NCI-H2227 (cell line): Measurements from ENCODE around the gene CD34.

Experiments
- DNase-seq: peaks from one replicate; lab custom pipeline; 2025; ENCODE audit not compliant: unreplicated experiment; lab: John Stamatoyannopoulos, UW

The CD34 gene

DNA sequence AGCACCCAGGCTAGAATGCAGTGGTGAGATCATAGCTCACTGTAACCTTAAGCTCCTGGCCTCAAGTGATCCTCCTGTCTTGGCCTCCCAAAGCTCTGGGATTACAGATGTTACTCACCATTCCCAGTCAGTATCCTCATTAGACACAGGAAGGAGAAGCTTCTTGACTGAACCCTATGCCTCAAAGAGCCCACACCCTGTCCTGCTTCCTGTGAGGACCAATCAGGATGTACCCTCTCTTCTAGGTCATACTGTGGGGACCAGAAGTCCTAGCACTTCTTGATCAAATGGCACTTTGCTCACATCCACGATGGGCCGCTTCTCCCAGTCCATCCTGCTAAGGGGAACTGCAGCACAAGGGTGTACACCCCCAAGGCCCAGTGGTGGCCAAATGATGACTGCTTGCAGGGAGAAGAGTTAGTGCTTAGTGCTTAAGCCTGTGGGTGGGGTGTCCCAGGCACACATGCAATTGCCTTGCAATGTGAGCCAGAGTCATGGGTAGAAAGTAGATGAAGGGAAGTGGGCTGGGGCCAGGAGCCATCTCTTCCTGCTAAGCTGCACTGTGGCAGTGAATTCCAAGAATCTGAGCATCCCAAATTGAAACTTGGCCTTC, 9.8 kb downstream of the CD34 start:
- no peak for DNase-seq

DNA sequence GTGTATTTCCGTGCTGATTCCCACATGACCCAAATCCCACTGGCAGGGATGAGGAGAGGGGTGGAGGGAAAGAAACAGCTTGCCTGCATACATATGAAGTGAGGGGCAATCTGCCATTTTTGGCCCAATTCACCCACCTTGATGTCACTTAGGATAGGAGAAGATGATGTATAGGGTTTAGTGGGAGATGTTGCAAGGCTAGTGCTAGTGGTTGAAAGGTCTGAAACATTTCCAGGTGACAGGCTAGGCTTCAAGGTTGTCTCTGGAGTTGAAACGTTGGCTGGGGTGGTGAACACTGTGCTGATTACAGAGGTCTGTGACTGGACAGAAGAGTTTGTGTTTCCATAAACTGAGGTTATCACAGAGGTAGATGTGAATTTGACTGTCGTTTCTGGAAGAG, 12.1 kb downstream of the CD34 start:
- no peak for DNase-seq

DNA sequence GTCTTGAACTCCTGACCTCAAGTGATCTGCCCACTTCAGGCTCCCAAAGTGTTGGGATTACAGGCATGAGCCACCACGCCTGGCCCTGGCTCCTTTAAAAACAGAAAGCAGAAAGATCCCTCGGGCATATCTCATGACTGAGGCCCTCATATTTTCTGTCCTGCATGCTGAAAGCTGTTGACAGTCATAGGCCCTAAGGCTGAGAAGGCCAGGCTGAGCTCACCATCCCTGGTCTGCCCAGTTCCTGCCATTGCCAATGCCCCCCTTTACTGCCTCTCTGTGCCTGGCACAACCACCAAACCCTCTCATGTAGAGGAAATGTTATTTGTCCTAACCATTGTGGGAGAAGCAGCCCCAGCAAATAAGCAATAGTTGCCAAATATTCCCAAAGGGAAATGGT, 12.7 kb downstream of the CD34 start:
- DNase-seq, result no peak

DNA sequence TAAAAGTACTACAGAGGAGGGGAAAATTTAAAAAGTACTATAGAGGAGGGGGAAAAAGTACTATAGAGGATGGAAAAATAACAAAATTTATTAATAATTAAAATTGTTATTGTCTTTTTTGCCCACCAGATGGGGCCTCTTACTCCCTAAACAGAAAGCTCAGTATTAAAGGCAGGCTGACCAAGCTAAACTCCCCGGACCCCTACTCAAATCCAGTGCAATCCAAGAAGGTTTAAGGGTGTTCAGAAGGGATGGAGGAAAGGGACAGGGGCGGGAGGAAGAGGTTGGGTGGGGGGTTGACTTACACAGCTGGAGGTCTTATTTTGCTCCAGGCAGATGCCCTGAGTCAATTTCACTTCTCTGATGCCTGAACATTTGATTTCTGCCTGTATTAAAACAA, 13.7 kb downstream of the CD34 start:
- peak; percentile 17 for DNase-seq

DNA sequence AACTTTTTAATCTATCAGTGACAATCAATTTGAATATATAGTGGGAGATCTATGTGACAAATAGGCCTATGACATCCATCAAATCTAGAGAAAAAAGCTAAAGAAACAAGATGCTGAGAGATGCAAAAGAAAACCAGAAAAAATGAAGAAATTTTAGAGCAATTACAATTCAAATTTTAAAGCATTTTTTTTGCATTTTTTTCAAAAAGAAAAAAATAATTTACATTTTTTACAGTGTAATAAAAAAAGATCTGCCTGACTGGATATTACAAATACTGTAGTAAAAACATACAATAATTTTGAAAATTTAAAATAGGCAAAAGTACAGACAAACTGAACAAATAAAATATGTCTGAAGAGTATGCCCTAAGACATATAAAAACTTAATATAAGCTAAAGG, 14.4 kb downstream of the CD34 start:
- DNase-seq, result no peak

DNA sequence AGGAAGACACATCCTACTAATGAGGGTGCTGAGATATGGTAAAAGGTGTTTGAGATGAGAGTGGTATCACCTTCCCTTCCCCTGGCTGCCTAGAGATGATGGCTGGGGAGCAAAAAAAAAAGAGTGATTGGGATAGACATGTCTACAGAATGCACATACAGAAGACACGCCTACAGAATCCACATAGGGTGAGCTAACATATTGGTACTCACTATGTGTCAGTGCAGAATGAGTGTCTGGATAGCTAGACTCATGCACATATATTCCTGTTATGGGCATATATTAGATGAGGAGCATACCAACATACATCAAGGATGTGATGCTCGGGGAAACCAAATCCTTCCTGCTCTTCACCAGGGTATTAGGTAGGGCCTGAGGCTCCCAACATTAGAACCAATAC, 16.2 kb downstream of the CD34 start:
- DNase-seq, result no peak

DNA sequence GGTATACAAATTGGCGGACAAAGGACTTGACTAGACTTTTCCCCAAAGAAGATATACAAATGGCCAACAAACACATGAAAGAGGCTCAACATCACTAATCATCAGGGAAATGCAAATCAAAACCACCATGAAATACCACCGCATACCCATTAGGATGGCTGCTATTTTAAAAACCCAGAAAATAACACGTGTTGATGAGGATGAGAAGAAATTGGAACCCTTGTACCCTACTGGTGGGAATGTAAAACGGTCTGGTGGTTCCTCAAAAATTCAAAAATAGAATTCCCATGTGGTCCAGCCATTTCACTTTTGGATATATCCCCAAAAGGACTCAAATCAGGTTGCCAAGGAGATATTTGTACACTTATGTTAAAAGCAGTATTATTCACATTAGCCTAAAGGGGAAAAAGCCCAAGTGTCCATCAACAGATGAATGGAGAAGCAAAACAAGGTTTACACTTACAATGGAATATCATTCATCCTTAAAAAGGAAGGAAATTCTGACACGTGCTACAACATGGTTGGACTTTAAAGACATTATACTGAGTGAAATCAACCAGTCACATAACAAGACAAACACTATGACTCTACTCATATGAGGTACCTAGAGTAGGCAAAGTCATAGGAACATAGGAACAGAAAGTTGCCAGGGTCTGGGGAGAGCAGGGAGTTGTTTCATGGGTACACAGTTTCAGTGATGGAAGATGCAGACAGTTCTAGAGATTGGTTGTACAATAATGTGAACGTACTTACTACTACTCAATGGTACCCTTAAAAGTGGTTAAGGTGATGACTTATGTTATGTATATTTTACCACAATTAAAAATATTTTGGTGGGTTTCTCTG, 17.0 kb downstream of the CD34 start:
- no peak for DNase-seq

DNA sequence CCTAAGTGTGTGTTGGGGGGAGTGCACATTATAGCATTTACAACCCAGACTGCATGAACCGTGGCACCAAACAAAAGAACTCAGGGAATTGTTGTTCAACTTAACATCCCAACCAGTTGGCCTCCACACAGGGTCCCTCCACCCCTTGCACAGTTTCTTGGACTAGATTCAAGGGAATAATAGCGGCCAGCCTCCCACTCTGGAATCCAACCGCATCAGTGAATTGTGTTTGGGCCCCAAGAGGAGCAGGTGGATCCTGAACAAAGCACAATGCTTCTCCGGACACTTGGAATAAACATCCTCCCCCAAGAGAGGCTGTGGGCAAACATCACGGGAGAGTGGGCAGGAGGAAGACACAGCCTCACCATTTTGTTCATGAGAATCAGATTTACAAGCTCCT, 18.2 kb downstream of the CD34 start:
- no peak for DNase-seq

DNA sequence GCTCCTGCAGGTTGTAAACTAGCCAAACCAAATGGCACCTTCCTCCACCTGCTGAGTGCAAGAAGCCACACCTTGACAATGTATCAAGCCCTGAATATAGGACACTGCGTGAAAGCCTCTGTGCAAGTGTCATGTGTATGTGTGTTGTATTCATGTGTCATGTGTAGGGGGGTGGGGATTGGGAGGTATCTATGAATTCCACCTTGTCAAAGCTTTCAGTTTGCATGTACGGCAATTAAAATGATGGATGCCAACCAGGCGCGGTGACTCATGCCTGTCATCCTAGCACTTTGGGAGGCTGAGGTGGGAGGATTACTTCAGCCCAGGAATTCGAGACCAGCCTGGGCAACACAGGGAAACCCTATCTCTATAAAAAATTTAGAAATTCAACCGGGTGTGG, 19.8 kb downstream of the CD34 start:
- no peak for DNase-seq

DNA sequence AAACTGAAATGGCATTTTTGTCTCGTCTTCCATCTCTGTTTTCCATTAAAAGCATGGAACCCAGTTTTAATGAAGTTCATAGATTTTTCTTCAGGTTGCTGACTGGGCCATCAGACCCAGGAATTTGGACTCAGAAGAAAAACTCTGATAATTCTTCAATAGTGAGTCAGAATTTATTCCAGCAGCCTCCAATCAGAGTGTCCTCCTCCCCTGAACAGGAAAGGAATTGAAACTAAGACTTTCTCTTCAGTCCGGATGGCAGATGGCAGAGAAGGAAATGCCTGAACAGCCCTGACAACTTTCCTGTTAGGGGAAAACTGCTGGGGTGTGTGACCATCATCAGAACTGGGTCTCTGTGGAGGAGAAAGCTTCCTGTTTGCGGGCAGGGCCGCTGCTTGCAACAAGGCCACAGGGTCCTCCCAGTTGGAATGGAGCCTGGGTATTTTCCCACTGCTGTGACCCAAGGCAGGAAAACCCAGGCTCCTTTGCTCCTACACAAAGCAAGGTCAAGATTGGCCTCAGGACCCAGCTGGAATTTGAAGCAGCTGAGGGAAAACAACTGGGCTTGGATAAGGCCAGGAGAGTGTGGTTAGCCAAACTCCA, 20.7 kb downstream of the CD34 start:
- no peak for DNase-seq

DNA sequence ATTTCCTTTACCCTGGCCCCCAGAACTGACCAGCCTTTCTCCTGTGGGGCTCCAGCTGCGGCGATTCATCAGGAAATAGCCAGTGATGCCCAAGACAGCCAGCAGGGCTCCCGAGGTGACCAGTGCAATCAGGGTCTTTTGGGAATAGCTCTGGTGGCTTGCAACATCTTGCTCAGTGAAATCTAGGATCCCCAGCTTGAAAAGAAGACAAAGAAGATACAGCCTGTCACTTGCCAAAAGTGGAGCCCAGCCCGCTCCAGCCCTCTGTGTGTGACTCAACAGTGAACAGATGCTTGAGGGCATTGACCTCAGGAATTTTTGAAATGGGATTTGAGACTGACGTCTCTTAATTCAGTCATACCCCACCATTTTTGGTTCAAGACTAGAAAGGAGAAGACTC, 22.3 kb downstream of the CD34 start:
- no peak for DNase-seq

DNA sequence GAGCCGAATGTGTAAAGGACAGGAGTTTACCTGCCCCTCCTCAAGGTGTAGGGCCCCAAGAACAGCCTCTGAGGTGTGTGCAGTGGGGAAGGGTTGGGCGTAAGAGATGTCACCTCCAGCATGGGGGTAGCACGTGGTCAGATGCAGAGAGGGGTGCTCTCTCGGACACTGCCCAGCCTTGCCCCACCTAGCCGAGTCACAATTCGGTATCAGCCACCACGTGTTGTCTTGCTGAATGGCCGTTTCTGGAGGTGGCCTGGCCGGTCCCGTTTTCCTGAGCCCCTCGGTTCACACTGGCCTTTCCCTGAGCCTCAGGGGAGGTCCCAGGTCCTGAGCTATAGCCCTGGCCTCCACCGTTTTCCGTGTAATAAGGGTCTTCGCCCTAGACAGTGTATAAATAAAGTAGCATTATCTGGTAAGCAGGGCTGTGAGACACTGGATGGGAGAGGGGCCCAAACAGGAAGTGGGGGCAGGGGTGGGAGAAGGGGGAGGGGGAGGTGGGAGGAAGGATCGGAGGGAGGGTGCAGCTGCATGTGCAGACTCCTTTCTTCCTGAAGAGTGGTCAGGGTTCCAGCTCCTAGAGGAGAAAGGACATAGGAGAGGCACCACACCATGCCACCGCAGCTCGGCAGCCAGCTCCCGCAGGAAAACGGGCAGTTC, 23.3 kb downstream of the CD34 start:
- DNase-seq, result no peak

DNA sequence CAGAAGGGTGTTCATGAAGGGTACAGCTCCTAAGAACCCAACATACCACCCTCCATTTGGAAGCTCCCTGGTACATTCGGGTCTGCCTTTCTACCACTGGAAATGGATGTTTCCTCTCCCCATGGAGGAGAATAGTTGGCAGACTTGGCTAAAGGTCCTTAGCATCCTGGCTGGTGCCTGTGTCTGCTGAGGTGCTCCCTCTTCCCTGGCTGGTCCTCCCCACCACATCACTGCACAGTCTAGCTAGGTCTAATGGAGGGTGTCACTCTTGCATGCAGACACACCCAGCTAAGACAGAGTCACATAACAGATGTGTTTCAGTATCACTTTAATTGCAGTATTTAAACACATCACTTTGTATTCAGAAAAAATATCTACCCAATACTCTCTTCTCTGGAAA, 24.7 kb downstream of the CD34 start:
- no peak for DNase-seq

DNA sequence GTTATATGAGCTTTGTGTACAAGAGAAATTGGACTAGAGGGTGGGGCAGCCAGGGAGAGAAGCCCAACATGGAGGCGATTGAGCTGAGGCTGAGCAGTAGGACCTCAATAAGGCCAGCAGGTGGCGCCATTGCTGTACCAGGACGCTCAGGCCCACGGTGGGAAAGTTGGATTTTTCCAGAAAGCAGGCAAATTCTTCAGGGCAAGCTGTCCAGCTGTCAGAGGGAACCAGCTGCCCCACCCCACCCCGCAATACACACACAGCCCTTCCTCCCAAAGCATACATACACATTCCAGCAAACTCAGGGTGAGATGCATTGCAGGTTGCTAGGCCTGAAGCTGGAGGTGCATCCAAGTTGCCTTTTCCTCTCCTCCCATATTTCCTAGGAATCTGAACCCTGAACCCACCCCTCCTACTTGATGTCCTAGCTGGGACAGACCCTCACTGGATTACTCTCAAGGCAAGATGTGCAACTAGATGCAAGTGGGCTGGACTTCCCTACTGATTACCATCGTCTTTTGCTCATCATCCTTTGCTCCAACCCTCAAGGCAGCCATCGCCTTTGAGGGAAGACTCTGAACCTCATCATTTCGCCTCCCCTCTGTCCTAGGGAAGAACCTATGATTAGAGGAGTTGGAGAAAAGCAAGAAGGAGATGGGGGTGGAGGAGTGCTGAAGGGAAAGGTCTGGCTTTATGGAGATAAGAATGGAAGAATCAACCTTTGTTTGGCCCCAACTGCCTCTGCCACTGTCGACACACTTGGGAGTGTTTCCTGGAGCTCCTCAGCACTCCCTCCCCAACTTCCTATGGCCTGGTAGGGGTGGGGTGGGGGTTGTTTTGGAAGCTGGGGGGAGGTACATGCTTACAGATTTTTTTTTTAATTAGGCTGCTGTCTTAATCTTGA, 25.5 kb downstream of the CD34 start:
- peak; percentile 89 for DNase-seq

DNA sequence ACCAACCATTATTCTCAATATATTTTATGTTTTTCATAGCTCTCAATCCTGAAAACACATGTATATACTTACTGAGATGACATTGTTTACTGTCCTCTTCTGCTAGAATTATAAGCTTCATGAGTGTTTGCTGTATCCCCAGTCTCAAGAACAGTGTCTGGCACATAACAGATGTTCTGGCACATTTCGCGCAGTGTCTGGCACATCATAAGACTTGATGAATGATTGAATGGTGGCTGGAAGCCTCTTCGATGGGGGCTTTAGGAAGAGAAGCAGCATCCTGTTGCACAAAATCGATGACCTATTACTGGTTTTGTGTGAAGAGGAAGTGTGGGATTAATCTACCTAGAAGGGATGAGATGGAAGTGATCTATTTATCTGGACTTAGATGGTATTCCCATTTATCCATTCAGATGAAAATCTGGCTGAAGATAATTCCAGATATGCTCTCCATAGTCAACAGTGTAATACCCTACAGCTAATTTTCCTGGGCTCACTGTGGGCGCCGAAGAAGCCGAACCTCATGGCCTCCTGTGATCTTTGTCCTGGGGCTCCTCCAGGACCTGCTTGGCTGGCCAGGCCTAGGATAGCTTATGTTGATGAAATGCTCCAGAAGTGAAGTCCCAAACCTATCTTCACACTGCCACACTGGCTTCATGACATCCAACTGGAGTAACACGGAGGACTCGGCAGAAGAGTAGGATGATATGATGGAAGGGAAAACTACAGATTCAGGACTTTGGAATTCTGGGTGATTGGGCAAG, 26.5 kb downstream of the CD34 start:
- no peak for DNase-seq

DNA sequence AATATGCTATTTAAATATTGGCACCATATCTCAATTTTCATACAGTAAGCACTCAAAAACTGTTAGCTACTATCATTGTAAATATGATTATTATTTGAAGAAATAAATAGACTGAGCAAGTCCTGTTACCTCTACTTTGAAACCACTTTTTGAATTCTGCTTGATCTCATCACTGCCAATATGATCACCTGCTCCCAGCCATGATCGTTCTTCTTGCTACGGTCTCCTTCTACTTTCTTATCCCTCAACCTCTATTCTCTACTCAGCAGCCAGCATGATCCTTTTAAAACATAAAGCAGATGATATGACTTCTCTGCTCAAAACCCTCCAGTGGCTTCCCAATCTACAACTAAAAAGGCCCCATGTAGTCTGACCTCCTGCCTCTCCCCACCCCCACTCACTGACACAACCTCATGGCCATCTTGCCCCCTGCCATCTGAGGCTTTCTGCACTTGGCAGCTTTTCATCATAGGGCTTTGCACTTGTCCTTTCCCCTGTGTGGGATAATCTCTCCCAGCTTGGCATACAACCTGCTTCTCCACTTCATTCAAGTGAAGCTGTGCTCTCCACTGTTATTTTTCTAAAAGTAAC, 27.2 kb downstream of the CD34 start:
- no peak for DNase-seq

DNA sequence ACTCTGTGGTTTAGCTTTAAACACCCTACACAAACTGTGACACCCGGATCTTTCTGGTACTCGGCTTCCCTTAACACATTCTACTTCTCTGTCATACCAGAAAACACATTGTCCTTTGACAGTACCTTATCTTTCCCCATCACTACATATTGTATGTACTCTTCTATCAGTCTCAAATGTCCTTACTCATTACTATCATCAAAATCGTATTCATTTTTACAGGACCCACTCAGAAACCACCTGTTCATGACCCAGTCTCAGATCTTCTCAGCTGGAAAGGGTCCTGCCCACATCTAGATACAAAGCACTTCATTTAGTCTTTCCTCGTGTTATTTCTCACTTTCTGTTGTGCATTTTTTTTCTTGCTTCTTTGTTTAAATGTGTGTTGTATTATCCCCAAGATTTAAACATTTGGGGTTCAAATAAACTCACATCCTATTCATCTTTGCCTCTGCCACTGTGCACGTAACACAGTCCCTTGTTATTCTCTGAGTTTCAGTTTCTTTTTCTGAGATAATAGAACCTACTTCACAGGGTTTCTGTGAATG, 27.7 kb downstream of the CD34 start:
- DNase-seq, result no peak

DNA sequence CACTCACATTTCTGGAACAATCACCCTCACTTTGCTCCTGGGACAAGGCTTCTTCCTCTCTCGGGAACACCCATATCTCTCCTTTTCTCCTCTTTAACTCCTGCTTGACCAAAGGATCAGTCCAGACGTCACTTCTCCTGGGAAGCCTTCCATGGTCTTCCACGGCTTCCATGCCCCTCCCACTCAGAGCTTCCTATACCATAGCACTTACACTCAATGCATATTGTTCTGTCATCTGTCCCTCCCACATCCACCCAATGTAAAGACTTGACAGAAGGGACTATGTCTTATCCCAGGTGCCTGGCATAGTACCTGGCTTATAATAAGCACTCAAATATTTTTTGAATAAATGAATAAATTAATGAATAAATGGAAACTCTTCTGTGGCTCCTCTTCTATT, 28.2 kb downstream of the CD34 start:
- DNase-seq, result no peak

DNA sequence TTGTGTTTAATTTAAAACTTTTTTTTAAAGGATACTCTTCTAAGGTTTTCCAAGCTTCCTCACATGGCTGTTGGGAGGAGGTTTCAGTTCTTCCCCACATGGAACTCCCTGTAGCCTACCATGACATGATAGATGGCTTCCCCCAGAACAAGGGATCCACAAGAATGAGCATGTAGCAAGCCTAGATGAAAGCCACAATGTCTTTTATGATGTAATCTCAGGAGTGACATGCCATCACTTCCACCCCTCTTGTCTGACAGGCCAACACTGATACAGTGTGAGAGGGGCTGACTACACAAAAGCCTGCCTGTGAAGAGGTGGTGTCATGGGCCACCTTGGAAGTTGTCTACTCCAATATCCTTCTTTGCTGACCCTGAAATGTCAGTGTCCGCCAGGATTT, 32.0 kb downstream of the CD34 start:
- DNase-seq, result no peak
